HG03159 (cell line): ENCODE data around the gene CSMD2.

Experiments used
- ATAC-seq: cut with Tn5 transposase; IDR thresholded peaks from one replicate; pipeline ENCODE4 v1.9.1; 2021; ENCODE audit warnings: mild to moderate bottlenecking, moderate library complexity; ENCODE audit not compliant: unreplicated experiment

Gene CSMD2

GRCh38 chr1:33698361-33699035 lies 466.5 kb downstream of the CSMD2 start:
- no peak for ATAC-seq

GRCh38 chr1:33697816-33698215 lies 467.2 kb downstream of the CSMD2 start:
- ATAC-seq, result no peak

- no peak for ATAC-seq
These were observed 468.1 kb downstream of the CSMD2 start for GRCh38 chr1:33696962-33697361.

- ATAC-seq, result no peak
These were observed 468.7 kb downstream of the CSMD2 start for GRCh38 chr1:33696311-33696710.

GRCh38 chr1:33692206-33693188 lies 472.5 kb downstream of the CSMD2 start:
- no peak for ATAC-seq

- ATAC-seq, result no peak
These were observed 478.0 kb downstream of the CSMD2 start for GRCh38 chr1:33687000-33687399.

GRCh38 chr1:33686551-33686950 lies 478.5 kb downstream of the CSMD2 start:
- ATAC-seq, result no peak

GRCh38 chr1:33685256-33685655 lies 479.8 kb downstream of the CSMD2 start:
- no peak for ATAC-seq

- no peak for ATAC-seq
These were observed 480.4 kb downstream of the CSMD2 start for GRCh38 chr1:33684396-33685179.

GRCh38 chr1:33683913-33684312 lies 481.1 kb downstream of the CSMD2 start:
- ATAC-seq, result no peak

- ATAC-seq, result no peak
These were observed 482.7 kb downstream of the CSMD2 start for GRCh38 chr1:33682371-33682770.

- ATAC-seq, result no peak
These were observed 484.7 kb downstream of the CSMD2 start for GRCh38 chr1:33680281-33680840.

GRCh38 chr1:33670567-33670966 lies 494.5 kb downstream of the CSMD2 start:
- ATAC-seq, result no peak

- ATAC-seq, result no peak
These were observed 496.3 kb downstream of the CSMD2 start for GRCh38 chr1:33668695-33669094.

GRCh38 chr1:33667386-33668282 lies 497.4 kb downstream of the CSMD2 start:
- no peak for ATAC-seq

- ATAC-seq, result no peak
These were observed 498.4 kb downstream of the CSMD2 start for GRCh38 chr1:33666616-33667015.

- no peak for ATAC-seq
These were observed 503.1 kb downstream of the CSMD2 start for GRCh38 chr1:33661811-33662454.

GRCh38 chr1:33660956-33661355 lies 504.1 kb downstream of the CSMD2 start:
- no peak for ATAC-seq

- no peak for ATAC-seq
These were observed 504.8 kb downstream of the CSMD2 start for GRCh38 chr1:33660244-33660643.
